ENCODE measurements around the gene CD2.

DNA sequence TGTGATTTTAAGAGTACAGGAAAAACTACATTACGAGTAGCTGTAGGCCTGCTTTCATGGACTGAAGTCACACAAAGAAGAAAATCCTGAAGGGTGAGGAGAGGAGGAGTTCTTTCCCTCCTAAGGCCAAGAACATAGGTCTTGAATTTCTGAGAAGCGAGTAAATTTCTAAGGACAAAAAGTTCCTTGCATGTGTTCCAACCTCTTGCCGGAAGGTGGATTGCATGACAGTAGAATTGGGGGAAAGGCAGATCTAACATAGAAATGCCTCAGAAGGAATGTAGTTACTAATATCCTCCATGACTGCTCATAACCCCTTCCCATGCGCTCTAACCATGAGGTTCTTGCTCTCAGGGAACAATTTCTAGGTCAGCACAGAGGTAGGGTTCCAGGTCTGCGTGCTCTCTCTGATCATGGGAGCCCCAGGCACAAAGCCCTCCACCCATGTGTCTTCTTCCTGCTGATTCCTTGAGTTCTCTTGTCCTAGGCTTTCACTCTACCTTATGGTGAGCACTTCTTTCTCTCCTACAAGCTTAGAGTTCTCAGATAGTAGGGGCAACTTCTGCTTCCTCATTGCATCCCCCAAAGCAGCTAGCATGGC is 13.7 kb downstream of the CD2 start:
- TF ChIP-seq, protein P1, sequence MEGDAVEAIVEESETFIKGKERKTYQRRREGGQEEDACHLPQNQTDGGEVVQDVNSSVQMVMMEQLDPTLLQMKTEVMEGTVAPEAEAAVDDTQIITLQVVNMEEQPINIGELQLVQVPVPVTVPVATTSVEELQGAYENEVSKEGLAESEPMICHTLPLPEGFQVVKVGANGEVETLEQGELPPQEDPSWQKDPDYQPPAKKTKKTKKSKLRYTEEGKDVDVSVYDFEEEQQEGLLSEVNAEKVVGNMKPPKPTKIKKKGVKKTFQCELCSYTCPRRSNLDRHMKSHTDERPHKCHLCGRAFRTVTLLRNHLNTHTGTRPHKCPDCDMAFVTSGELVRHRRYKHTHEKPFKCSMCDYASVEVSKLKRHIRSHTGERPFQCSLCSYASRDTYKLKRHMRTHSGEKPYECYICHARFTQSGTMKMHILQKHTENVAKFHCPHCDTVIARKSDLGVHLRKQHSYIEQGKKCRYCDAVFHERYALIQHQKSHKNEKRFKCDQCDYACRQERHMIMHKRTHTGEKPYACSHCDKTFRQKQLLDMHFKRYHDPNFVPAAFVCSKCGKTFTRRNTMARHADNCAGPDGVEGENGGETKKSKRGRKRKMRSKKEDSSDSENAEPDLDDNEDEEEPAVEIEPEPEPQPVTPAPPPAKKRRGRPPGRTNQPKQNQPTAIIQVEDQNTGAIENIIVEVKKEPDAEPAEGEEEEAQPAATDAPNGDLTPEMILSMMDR (conservative IDR thresholded peaks at IDR 0.05; ENCODE audit: low read length), result no peak
- TF ChIP-seq EZH2phosphoT487 (IDR thresholded peaks at IDR 0.05; ENCODE audit: borderline replicate concordance), result no peak

Data from Loucy (cell line).